Upper lobe of left lung (tissue), 4 donors: Measurements from ENCODE around the gene NBAS.

Experiments
- CTCF ChIP-seq, 6 experiments: fragments of 450-650 bp in 4 of 6; fragments of 200-600 bp in 2 of 6; sonication (generic) in 2 of 6; IDR thresholded peaks; one replicate each; pipeline ENCODE4 v1.5.1; 2016 to 2019; ENCODE audit warnings: antibody characterized with exemption in 6 of 6
- POLR2A ChIP-seq, 4 donors: fragments of 450-650 bp; IDR thresholded peaks; one replicate each; pipeline ENCODE4 v1.5.1; 2016 to 2017; ENCODE audit warnings: antibody characterized with exemption in 4 of 4, mild to moderate bottlenecking in 2 of 4

GRCh38 chr2:15159206-15159605 is 401.9 kb downstream of the NBAS start:
- TF ChIP-seq CTCF (IDR thresholded peaks at IDR 0.05) (no peak), POLR2A (IDR thresholded peaks at IDR 0.05) (no peak)
